Adrenal gland (tissue), 12 donors: ENCODE results near the gene SLC4A1. TPM values are rescaled to one million over a fixed set of nuclear protein-coding genes. Genes with fewer than 3 reads are reported as not detected.

Experiments used
- DNase-seq, 7 donors: peaks; one replicate each; pipeline ENCODE4 v3.0.0-alpha.2; 2019 to 2020
- H3K27ac ChIP-seq, 5 donors: fragments of 200-600 bp; sonication (generic) in 4 of 5; 1 replicate in 3 of 5; 2 replicates in 2 of 5; pipeline versions ENCODE4 v1.5.1 to v1.8.0; 2016 to 2020; ENCODE audit warnings: mild to moderate bottlenecking in 1 of 5
- H3K27me3 ChIP-seq: fragments of 200-600 bp; 2 replicates; pipeline ENCODE4 v1.8.0; 2021
- H3K36me3 ChIP-seq, 2 donors: fragments of 200-600 bp; replicated peaks in 1 of 2; 1 replicate in 1 of 2; 2 replicates in 1 of 2; pipeline versions ENCODE4 v1.5.1 to v1.8.0; 2018 to 2022
- H3K4me1 ChIP-seq, 2 donors: fragments of 200-600 bp; replicated peaks in 1 of 2; 1 replicate in 1 of 2; 2 replicates in 1 of 2; pipeline versions ENCODE4 v1.5.1 to v1.8.0; 2018 to 2021
- H3K4me3 ChIP-seq, 4 donors: fragments of 200-600 bp; sonication (generic) in 3 of 4; one replicate each; pipeline ENCODE4 v1.5.1; 2016 to 2018
- H3K9me3 ChIP-seq, 3 donors: fragments of 200-600 bp; sonication (generic) in 1 of 3; replicated peaks in 1 of 3; 1 replicate in 2 of 3; 2 replicates in 1 of 3; pipeline versions ENCODE4 v1.5.1 to v1.8.0; 2016 to 2021
- POLR2A ChIP-seq, 2 donors: fragments of 450-650 bp; IDR thresholded peaks; one replicate each; pipeline ENCODE4 v1.6.1; 2017; ENCODE audit warnings: antibody characterized with exemption in 2 of 2, mild to moderate bottlenecking in 2 of 2, moderate library complexity in 1 of 2
- WGBS, 4 donors: extraction: QIAGEN DNeasy Blood & Tissue Kit in 2 of 4; methylation state at CpG; one replicate each; pipeline versions ENCODE4 v1.1.5 to v1.1.7; 2013 to 2017; 5-methylcytosine and 5-hydroxymethylcytosine counted together
- intact Hi-C, 2 donors: fragments of 100-400 bp; cut with DNase I; formaldehyde crosslinking; loops; one replicate each; pipeline versions ENCODE4 v1.14.1 to v1.15.0; 2022 to 2023
- polyA plus RNA-seq, 3 donors: library from polyadenylated mRNA; stranded (reverse); fragments of 200-250 nt in 2 of 3; fragments of 350-450 nt in 1 of 3; fragmentation: Illumina TruSeq in 1 of 3; extraction: RNeasy Lipid Tissue Mini Kit (QIAGEN cat#74804) in 1 of 3; gene quantifications; one replicate each; pipeline ENCODE4 v1.2.3, GENCODE V29; 2013 to 2014
- total RNA-seq, 9 donors: library from RNA; depleted of rRNA in 4 of 9; stranded (reverse); fragments of >200 nt in 4 of 9; fragments of 120-200 nt in 1 of 9; fragmentation: NEBNext Ultra II Directional in 1 of 9; extraction: Animal tissue kit (Norgen Biotek cat#: 25700) in 1 of 9; gene quantifications; one replicate each; pipeline versions ENCODE4 v1.1.0 to v1.2.4, GENCODE V29; 2013 to 2023
- TF ChIP-seq, protein P1 (sequence below), 6 experiments: fragments of 450-650 bp in 4 of 6; fragments of 200-600 bp in 2 of 6; sonication (generic) in 1 of 6; IDR thresholded peaks; 1 replicate in 5 of 6; 2 replicates in 1 of 6; pipeline versions ENCODE4 v1.5.1 to v1.8.0; 2016 to 2021; ENCODE audit warnings: antibody characterized with exemption in 6 of 6, mild to moderate bottlenecking in 2 of 6, moderate library complexity in 1 of 6
- donor health status: healthy with polysubstance abuse.
- donor health status: Bipolar disorder and iron deficiency.
- donor health status: DM: yes; HTN: yes; CAD: no.
- donor health status: DM: no; HTN: no; CAD: no.
- donor health status: DM: no; HTN: no; CAD: no.
- donor health status: DM: yes; HTN: yes; CAD: no.

SLC4A1 gene
- total and polyA plus RNA-seq, 12 donors, result 0.13 to 8.5 (median 0.17) TPM; not detected in 6

DNA sequence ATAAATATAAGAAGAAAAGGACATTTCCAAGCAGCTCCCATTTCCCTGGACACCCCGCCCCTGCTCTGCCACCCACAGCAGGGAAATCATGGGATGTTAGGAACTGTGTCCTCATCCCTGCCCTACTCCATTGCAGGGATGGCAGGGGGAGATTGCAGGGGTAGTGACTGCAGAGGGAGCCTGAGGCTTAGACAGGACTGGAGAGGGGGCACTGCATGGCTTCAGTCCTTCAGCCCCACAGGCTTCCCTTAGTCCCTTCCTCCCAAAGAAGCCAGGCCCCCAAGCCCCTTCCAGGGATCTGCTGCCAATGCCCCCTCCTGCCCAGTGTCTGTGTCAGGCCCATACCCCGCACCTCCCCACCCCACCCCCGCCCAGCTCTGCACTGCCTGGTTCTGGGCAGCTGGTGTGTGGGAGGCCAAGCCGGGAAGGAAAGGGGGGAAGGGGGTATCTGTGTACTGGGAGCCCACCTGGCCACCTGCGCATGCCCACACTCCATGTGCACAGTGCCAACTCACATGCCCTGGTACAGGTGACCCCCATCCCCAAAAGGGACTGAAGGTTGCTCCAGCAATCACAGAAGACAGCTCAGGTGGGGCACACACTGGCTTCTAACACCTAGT, 43.7 kb upstream of the SLC4A1 start:
- DNase-seq, result no peak
- Histone ChIP-seq H3K27ac (no peak overlapping the region), H3K9me3 (no peaks in the 10 kb centered on the region), H3K36me3 (no peaks in the 10 kb centered on the region), H3K4me3 (no peak overlapping the region), H3K27me3 (peaks cover 11% of the 10 kb centered on the region), H3K4me1 (peaks cover 17 to 22% of the 10 kb centered on the region in 2 donors)
- 71 to 86% (median 81%) methylated on average over 1 to 5 of the region's 5 CpGs for WGBS, 4 donors
- intact Hi-C loops, result no loop called here
- TF ChIP-seq POLR2A (IDR thresholded peaks at IDR 0.05), result no peak
- TF ChIP-seq, protein P1, sequence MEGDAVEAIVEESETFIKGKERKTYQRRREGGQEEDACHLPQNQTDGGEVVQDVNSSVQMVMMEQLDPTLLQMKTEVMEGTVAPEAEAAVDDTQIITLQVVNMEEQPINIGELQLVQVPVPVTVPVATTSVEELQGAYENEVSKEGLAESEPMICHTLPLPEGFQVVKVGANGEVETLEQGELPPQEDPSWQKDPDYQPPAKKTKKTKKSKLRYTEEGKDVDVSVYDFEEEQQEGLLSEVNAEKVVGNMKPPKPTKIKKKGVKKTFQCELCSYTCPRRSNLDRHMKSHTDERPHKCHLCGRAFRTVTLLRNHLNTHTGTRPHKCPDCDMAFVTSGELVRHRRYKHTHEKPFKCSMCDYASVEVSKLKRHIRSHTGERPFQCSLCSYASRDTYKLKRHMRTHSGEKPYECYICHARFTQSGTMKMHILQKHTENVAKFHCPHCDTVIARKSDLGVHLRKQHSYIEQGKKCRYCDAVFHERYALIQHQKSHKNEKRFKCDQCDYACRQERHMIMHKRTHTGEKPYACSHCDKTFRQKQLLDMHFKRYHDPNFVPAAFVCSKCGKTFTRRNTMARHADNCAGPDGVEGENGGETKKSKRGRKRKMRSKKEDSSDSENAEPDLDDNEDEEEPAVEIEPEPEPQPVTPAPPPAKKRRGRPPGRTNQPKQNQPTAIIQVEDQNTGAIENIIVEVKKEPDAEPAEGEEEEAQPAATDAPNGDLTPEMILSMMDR (IDR thresholded peaks at IDR 0.05), result no peak

DNA sequence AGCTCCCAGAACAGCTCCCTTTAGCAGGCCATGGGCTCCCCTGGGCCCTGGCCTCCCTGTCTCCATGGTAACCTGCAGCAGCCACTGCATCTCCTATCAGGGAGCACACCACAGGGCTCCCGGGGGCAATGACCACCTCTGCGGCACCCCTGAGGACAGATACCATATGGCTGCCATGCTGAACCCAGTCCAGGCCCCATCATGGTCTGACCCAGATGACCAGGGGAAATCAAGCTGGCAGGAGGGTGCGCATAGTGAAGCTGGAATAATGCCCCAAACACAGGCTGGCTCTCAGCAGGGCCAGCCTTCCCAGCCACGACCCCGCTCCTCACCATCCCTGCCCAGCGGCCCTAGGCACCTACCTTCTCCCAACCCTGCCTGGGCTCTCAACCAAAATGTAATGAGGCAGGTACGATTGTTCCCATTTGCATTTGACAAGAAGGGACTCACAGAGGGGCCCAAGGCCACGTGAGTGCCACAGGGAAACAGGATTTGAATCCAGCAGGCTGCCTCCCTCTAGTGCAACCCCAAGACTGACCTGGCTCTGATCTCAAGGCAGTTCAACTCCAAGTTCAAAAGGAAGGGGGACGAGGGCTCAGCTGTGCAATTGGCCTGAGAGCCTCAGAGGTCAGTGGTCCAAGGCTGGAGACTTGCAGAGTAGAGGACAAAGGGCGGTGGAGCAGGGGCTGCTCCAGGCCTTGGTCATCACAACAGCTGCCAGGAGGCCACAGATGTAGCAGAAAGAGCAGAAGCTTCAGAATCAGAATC, 42.9 kb upstream of the SLC4A1 start:
- no peak overlapping the region for H3K4me3 ChIP-seq
- no peak for DNase-seq
- H3K4me1 ChIP-seq, result peaks cover 17 to 22% of the 10 kb centered on the region in 2 donors
- intact Hi-C loops, result no loop called here
- no peaks in the 10 kb centered on the region for H3K9me3 ChIP-seq
- H3K36me3 ChIP-seq, result no peaks in the 10 kb centered on the region
- WGBS, 4 donors, result 61 to 90% (median 76%) methylated on average over 2 to 10 of the region's 10 CpGs
- H3K27ac ChIP-seq, result no peak overlapping the region
- peaks cover 5% of the 10 kb centered on the region for H3K27me3 ChIP-seq
- TF ChIP-seq, protein P1 (IDR thresholded peaks at IDR 0.05), result no peak
- TF ChIP-seq POLR2A (IDR thresholded peaks at IDR 0.05), result no peak

DNA sequence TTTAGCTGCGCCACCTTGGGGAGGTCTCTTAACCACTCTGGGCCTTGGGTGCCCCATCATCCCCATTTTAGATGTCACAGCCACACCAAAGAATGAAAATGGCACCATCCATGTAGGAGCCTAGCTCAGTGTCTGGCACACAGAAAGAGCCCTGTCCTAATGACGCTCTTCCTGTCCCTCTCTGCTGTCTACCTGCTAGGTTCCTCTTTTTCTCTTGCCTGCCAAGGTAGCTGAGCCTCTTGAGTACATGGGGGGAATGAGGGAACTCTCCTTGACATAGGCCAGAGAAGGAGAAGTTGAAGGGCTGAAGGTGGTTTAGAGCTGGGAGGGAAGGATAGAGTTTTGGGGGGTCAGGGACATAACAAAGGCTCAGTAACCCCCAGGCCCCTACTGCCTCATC, 42.3 kb upstream of the SLC4A1 start:
- Histone ChIP-seq H3K27me3 (peaks cover 5% of the 10 kb centered on the region), H3K9me3 (no peaks in the 10 kb centered on the region), H3K27ac (no peak overlapping the region), H3K36me3 (no peaks in the 10 kb centered on the region), H3K4me1 (peaks cover 17 to 22% of the 10 kb centered on the region in 2 donors), H3K4me3 (no peak overlapping the region)
- TF ChIP-seq POLR2A (IDR thresholded peaks at IDR 0.05), result no peak
- TF ChIP-seq, protein P1 (IDR thresholded peaks at IDR 0.05), result no peak
- 88 to 94% (median 89%) methylated on average over 2 of the region's 2 CpGs for WGBS, 4 donors
- intact Hi-C loops, result no loop called here
- DNase-seq, result no peak

DNA sequence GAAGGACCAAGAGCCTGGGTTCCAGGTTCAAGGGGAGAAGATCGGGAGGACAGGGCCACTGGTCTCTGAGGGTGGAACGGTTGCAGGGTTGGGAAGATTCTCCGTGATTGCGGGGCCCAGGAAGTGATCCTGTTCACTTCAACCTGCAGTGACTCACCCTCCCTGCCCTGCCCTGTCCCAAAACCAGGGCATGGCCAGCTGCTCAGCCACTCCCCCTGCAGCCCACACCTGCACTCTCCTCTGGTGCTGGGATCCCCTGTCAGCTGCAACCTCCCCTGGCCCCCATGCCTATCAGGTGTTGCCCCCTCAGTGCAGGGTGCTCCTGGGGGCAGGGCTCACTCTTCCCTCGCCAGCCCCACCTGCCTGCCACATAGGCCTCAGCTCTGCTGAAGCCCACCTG, 41.5 kb upstream of the SLC4A1 start:
- Histone ChIP-seq H3K4me3 (no peak overlapping the region), H3K27me3 (no peaks in the 10 kb centered on the region), H3K27ac (peak overlapping the region in 1 of 5 donors; percentile 81), H3K9me3 (no peaks in the 10 kb centered on the region), H3K36me3 (no peaks in the 10 kb centered on the region), H3K4me1 (peaks cover 13 to 19% of the 10 kb centered on the region in 2 donors)
- no peak for DNase-seq
- intact Hi-C loops, result no loop called here
- WGBS, 4 donors, result 43 to 78% (median 67%) methylated on average over 4 to 5 of the region's 5 CpGs
- no peak for TF ChIP-seq POLR2A (IDR thresholded peaks at IDR 0.05)
- TF ChIP-seq, protein P1 (IDR thresholded peaks at IDR 0.05), result no peak
